ENCODE measurements around the gene PMAIP1. TPM values are rescaled to one million over a fixed set of nuclear protein-coding genes. Genes with fewer than 3 reads are reported as not detected.
"Not testable (repeated sequence)": the region's sequence is repeated elsewhere in the genome, so short reads cannot be mapped to it uniquely, and the experiment has no call there.

Gene PMAIP1
- total and polyA plus RNA-seq, 7 donors = 0.25 to 2.9 (median 0.89) TPM

GRCh38 chr18:59881728-59882656, 17.8 kb upstream of the PMAIP1 start:
- Histone ChIP-seq H3K9me3 (no peaks in the 10 kb centered on the region), H3K4me1 (no peaks in the 10 kb centered on the region), H3K4me3 (no peak overlapping the region), H3K27ac (no peak overlapping the region), H3K27me3 (ENCODE audit: insufficient read depth in 3 of 3, low read length in 2 of 3) (no peaks in the 10 kb centered on the region), H3K36me3 (ENCODE audit: insufficient read depth in 1 of 2, low read depth in 1 of 2) (no peaks in the 10 kb centered on the region)
- TF ChIP-seq CTCF (IDR thresholded peaks at IDR 0.05) = no peak
- DNase-seq (no peak), ATAC-seq (no peak)
- 27 to 35% (median 34%) methylated on average over 11 of the region's 11 CpGs for WGBS, 3 donors
- intact Hi-C loops (cut with DNase I) = no loop called here

GRCh38 chr18:59884351-59884750, 15.4 kb upstream of the PMAIP1 start:
- H3K27ac ChIP-seq = no peak overlapping the region
- whole genome bisulfite sequencing, 3 donors = 64 to 74% (median 67%) methylated on average over 2 of the region's 2 CpGs
- ATAC-seq (no peak), DNase-seq (no peak)
- no peaks in the 10 kb centered on the region for H3K36me3 ChIP-seq (ENCODE audit: insufficient read depth in 1 of 2, low read depth in 1 of 2)
- H3K4me1 ChIP-seq = no peaks in the 10 kb centered on the region
- H3K27me3 ChIP-seq (ENCODE audit: insufficient read depth in 3 of 3, low read length in 2 of 3) = no peaks in the 10 kb centered on the region
- TF ChIP-seq CTCF (IDR thresholded peaks at IDR 0.05) = no peak
- H3K9me3 ChIP-seq = no peaks in the 10 kb centered on the region
- intact Hi-C loops (cut with DNase I) = no loop called here
- no peak overlapping the region for H3K4me3 ChIP-seq

- ATAC-seq (no peak), DNase-seq (no peak)
- Histone ChIP-seq H3K9me3 (no peaks in the 10 kb centered on the region), H3K4me3 (no peak overlapping the region), H3K4me1 (no peaks in the 10 kb centered on the region), H3K27me3 (ENCODE audit: insufficient read depth in 3 of 3, low read length in 2 of 3) (no peaks in the 10 kb centered on the region), H3K36me3 (ENCODE audit: insufficient read depth in 1 of 2, low read depth in 1 of 2) (no peaks in the 10 kb centered on the region), H3K27ac (no peak overlapping the region)
- intact Hi-C loops (cut with DNase I) = no loop called here
- TF ChIP-seq CTCF (IDR thresholded peaks at IDR 0.05) = no peak
- 49 to 58% (median 49%) methylated on average over 6 of the region's 6 CpGs for WGBS, 3 donors
These were observed 14.1 kb upstream of the PMAIP1 start for GRCh38 chr18:59885579-59886163.

- H3K27me3 ChIP-seq (ENCODE audit: insufficient read depth in 3 of 3, low read length in 2 of 3); H3K27ac ChIP-seq; H3K4me1 ChIP-seq; H3K4me3 ChIP-seq; DNase-seq; ATAC-seq; intact Hi-C loops (cut with DNase I); H3K36me3 ChIP-seq (ENCODE audit: insufficient read depth in 1 of 2, low read depth in 1 of 2); H3K9me3 ChIP-seq: not testable (repeated sequence)
- 68 to 85% (median 84%) methylated on average over 3 of the region's 3 CpGs for WGBS, 3 donors
These were observed 13.4 kb upstream of the PMAIP1 start for GRCh38 chr18:59886399-59886798.

- 86 to 89% (median 88%) methylated on average over 3 of the region's 3 CpGs for WGBS, 3 donors
These were observed 7.7 kb upstream of the PMAIP1 start for GRCh38 chr18:59892123-59892522.

More at GRCh38 chr18:59892123-59892522, 7.7 kb upstream of the PMAIP1 start:
- no peak for TF ChIP-seq CTCF (IDR thresholded peaks at IDR 0.05)
- H3K4me3 ChIP-seq = no peak overlapping the region
- ATAC-seq = no peak
- H3K36me3 ChIP-seq (ENCODE audit: insufficient read depth in 1 of 2, low read depth in 1 of 2) = no peaks in the 10 kb centered on the region
- H3K27me3 ChIP-seq (ENCODE audit: insufficient read depth in 3 of 3, low read length in 2 of 3) = no peaks in the 10 kb centered on the region
- H3K27ac ChIP-seq = no peak overlapping the region
- no peak for DNase-seq
- no peaks in the 10 kb centered on the region for H3K9me3 ChIP-seq
- no peaks in the 10 kb centered on the region for H3K4me1 ChIP-seq
- intact Hi-C loops (cut with DNase I) = no loop called here

All from psoas muscle (tissue), 8 donors.